Lower lobe of right lung (tissue), 2 donors: ENCODE data around the gene PITX1. TPM values are rescaled to one million over a fixed set of nuclear protein-coding genes. Genes with fewer than 3 reads are reported as not detected.

Experiments used
- ATAC-seq, 2 donors: fragments of 200-7000 bp; cut with Tn5 transposase; one replicate each; pipeline ENCODE4 v1.9.1; 2020 to 2022; ENCODE audit warnings: mild to moderate bottlenecking in 2 of 2, moderate library complexity in 2 of 2
- DNase-seq: peaks from one replicate; pipeline ENCODE4 v3.0.0-alpha.2; 2020
- H3K27ac ChIP-seq: fragments of 200-600 bp; one replicate; pipeline ENCODE4 v1.8.0; 2022
- H3K27me3 ChIP-seq: fragments of 200-600 bp; one replicate; pipeline ENCODE4 v1.8.0; 2022; ENCODE audit warnings: low read depth
- H3K36me3 ChIP-seq: fragments of 200-600 bp; one replicate; pipeline ENCODE4 v1.8.0; 2022; ENCODE audit warnings: mild to moderate bottlenecking
- H3K4me1 ChIP-seq: fragments of 200-600 bp; one replicate; pipeline ENCODE4 v1.8.0; 2022
- H3K4me3 ChIP-seq: fragments of 200-600 bp; one replicate; pipeline ENCODE4 v1.8.0; 2022; ENCODE audit warnings: mild to moderate bottlenecking
- H3K9me3 ChIP-seq: fragments of 200-600 bp; one replicate; pipeline ENCODE4 v1.8.0; 2022
- CTCF ChIP-seq: fragments of 200-600 bp; IDR thresholded peaks from one replicate; pipeline ENCODE4 v1.8.0; 2022; ENCODE audit warnings: antibody characterized with exemption, mild to moderate bottlenecking
- intact Hi-C: fragments of 100-400 bp; cut with DNase I; formaldehyde crosslinking; loops from one replicate; pipeline ENCODE4 v1.11.0; 2022
- total RNA-seq: library from RNA; stranded (reverse); fragmentation: NEBNext Ultra II Directional; extraction: Animal tissue kit (Norgen Biotek cat#: 25700); gene quantifications from one replicate; pipeline ENCODE4 v1.2.1, GENCODE V29; 2021
- donor health status: DM: no; HTN: yes; CAD: no; lungs with severe emphysema.

The PITX1 gene
- total RNA-seq, 1 donor from 2014 or later, result 0.47 TPM

- no peak overlapping the region for H3K27ac ChIP-seq
- no peaks in the 10 kb centered on the region for H3K4me1 ChIP-seq
- no peaks in the 10 kb centered on the region for H3K27me3 ChIP-seq
- DNase-seq, result no peak
- no peak overlapping the region for H3K4me3 ChIP-seq
- no peak for ATAC-seq
- no peak for TF ChIP-seq CTCF
- no peaks in the 10 kb centered on the region for H3K36me3 ChIP-seq
- H3K9me3 ChIP-seq, result no peaks in the 10 kb centered on the region
- intact Hi-C loops, result no loop called here
Measured at GRCh38 chr5:135008981-135009735, 24.9 kb downstream of the PITX1 start.

GRCh38 chr5:135008556-135008955, 25.5 kb downstream of the PITX1 start:
- Histone ChIP-seq H3K36me3 (no peaks in the 10 kb centered on the region), H3K4me1 (no peaks in the 10 kb centered on the region), H3K27ac (no peak overlapping the region), H3K9me3 (no peaks in the 10 kb centered on the region), H3K4me3 (no peak overlapping the region), H3K27me3 (no peaks in the 10 kb centered on the region)
- DNase-seq (no peak), ATAC-seq (no peak)
- TF ChIP-seq CTCF, result no peak
- intact Hi-C loops, result no loop called here

DNA sequence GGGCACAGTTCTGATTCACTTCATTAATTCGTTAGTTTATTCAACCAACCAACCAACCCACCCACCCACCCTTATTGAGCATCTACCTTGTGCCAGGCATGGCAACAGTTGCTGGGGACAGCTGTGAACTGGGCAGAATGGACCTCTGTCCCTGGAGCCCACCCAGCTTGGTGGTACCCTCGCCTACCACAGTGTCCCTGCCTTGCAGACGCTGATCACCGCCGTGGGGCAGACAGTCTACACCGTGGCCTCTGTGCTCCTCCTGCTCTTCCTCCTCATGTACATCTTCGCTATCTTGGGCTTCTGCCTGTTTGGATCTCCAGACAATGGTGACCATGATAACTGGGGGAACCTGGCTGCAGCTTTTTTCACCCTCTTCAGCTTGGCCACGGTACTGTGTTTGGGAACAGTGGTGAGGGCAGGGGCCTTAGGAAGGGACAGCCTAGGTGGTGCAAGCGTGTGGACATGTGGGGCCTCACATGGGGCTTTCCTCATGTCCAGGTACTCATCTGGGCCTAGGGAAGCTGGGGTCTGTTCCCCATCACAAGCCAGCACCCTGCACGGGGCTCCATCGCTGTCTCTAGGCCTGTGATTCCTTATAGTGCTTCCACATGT, 26.2 kb downstream of the PITX1 start:
- TF ChIP-seq CTCF, result no peak
- Histone ChIP-seq H3K9me3 (no peaks in the 10 kb centered on the region), H3K27me3 (no peaks in the 10 kb centered on the region), H3K4me3 (no peak overlapping the region), H3K36me3 (no peaks in the 10 kb centered on the region), H3K4me1 (no peaks in the 10 kb centered on the region), H3K27ac (no peak overlapping the region)
- intact Hi-C loops, result no loop called here
- no peak for DNase-seq
- ATAC-seq, result no peak

GRCh38 chr5:135007305-135007704, 26.7 kb downstream of the PITX1 start:
- TF ChIP-seq CTCF, result no peak
- intact Hi-C loops, result no loop called here
- no peak for ATAC-seq
- Histone ChIP-seq H3K9me3 (no peaks in the 10 kb centered on the region), H3K4me1 (no peaks in the 10 kb centered on the region), H3K27me3 (no peaks in the 10 kb centered on the region), H3K4me3 (no peak overlapping the region), H3K27ac (no peak overlapping the region), H3K36me3 (no peaks in the 10 kb centered on the region)
- no peak for DNase-seq

DNA sequence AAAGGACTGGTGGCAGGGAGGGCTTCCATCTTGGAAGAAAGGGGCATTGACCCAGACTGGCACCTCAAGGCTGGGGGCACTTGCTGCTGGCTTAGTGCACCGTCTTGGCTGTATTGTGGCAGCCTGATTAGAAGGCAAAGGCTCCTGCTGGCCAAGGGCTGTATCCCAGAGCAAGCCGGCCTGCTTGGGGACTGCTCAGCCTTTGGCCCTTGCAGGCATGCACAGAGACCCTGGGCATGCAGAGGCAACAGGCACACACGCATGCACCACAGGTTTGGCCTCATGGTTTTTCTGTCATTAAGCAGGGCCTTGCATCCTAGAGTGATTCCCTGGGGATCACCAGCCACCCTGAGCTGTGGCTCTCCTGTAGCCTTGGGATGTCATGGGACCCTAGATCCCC, 29.0 kb downstream of the PITX1 start:
- H3K9me3 ChIP-seq, result no peaks in the 10 kb centered on the region
- H3K4me3 ChIP-seq, result no peak overlapping the region
- no peak overlapping the region for H3K27ac ChIP-seq
- DNase-seq (no peak), ATAC-seq (no peak)
- H3K27me3 ChIP-seq, result no peaks in the 10 kb centered on the region
- intact Hi-C loops, result no loop called here
- no peak for TF ChIP-seq CTCF
- no peaks in the 10 kb centered on the region for H3K36me3 ChIP-seq
- H3K4me1 ChIP-seq, result no peaks in the 10 kb centered on the region
